IMR-90 (cell line): Measurements from ENCODE around the gene PID1. TPM values are rescaled to one million over a fixed set of nuclear protein-coding genes. Genes with fewer than 3 reads are reported as not detected.

Experiments used
- ATAC-seq: fragments of 200-7000 bp; cut with Tn5 transposase; 2 replicates; pipeline ENCODE4 v1.9.1; 2020; ENCODE audit warnings: low read depth, mild to moderate bottlenecking, moderate library complexity
- BruUV-seq: library from RNA; stranded (reverse); fragments of 400-500 nt; replicated peaks from 2 replicates; lab custom pipeline; 2021; lab: Mats Ljungman, UMichigan
- CTCF ChIA-PET: fragments of 300-600 bp; formaldehyde crosslinking; extraction: SDS; loops from one replicate; lab custom pipeline; 2021; ENCODE audit warnings: antibody characterized with exemption; lab: Yijun Ruan, JAX
- POLR2A ChIA-PET: fragments of 300-600 bp; sonication (Branson Sonifier 250); formaldehyde crosslinking; loops from one replicate; lab custom pipeline; 2022; ENCODE audit warnings: antibody characterized with exemption; ENCODE audit not compliant: unreplicated experiment; lab: Charles Lee
- DNase-seq: peaks from one replicate; pipeline ENCODE4 v3.0.0; 2013
- H2AFZ ChIP-seq: replicated peaks from 2 replicates; pipeline ENCODE3; 2013; ENCODE audit warnings: low read length, mild to moderate bottlenecking; ENCODE audit not compliant: poor library complexity
- H2AK5ac ChIP-seq: 2 replicates; pipeline ENCODE4 v1.6.1; 2013; ENCODE audit warnings: low read depth, low read length, inconsistent platforms
- H2AK9ac ChIP-seq: replicated peaks from 2 replicates; pipeline ENCODE3; 2013; ENCODE audit warnings: mild to moderate bottlenecking, low read depth, low read length, moderate library complexity; ENCODE audit not compliant: poor library complexity
- H2BK120ac ChIP-seq: 2 replicates; pipeline ENCODE4 v1.6.1; 2013; ENCODE audit warnings: low read depth, low read length, inconsistent platforms
- H2BK15ac ChIP-seq: 3 replicates; pipeline ENCODE4 v1.6.1; 2013; ENCODE audit warnings: low read depth, low read length, inconsistent platforms
- H2BK20ac ChIP-seq: 2 replicates; pipeline ENCODE4 v1.6.1; 2013; ENCODE audit warnings: low read depth, mild to moderate bottlenecking, inconsistent platforms, low read length, moderate library complexity
- H2BK5ac ChIP-seq: 2 replicates; pipeline ENCODE4 v1.6.1; 2013; ENCODE audit warnings: mild to moderate bottlenecking, low read depth, low read length, inconsistent platforms; ENCODE audit not compliant: poor library complexity, severe bottlenecking
- H3K14ac ChIP-seq: replicated peaks from 2 replicates; pipeline ENCODE4 v1.6.1; 2013; ENCODE audit warnings: low read depth, low read length, inconsistent platforms
- H3K18ac ChIP-seq: 2 replicates; pipeline ENCODE4 v1.6.1; 2013; ENCODE audit warnings: low read depth, low read length, control low read depth
- H3K23ac ChIP-seq: 2 replicates; pipeline ENCODE4 v1.6.1; 2013; ENCODE audit warnings: low read depth, low read length, inconsistent platforms
- H3K27ac ChIP-seq: 2 replicates; pipeline ENCODE4 v1.5.1; 2013; ENCODE audit warnings: mild to moderate bottlenecking, control low read depth, low read length; ENCODE audit not compliant: insufficient read depth
- H3K27me3 ChIP-seq: 2 replicates; pipeline ENCODE4 v1.6.1; 2013; ENCODE audit warnings: low read length; ENCODE audit not compliant: control insufficient read depth, insufficient read depth
- H3K36me3 ChIP-seq: 2 replicates; pipeline ENCODE4 v1.6.1; 2013; ENCODE audit warnings: low read length, mixed read lengths; ENCODE audit not compliant: control insufficient read depth, insufficient read depth
- H3K4ac ChIP-seq: 2 replicates; pipeline ENCODE4 v1.6.1; 2013; ENCODE audit warnings: low read depth, low read length, inconsistent platforms
- H3K4me1 ChIP-seq: 2 replicates; pipeline ENCODE4 v1.6.1; 2013; ENCODE audit warnings: low read length, mixed read lengths; ENCODE audit not compliant: control insufficient read depth, insufficient read depth
- H3K4me2 ChIP-seq: 2 replicates; pipeline ENCODE4 v1.6.1; 2013; ENCODE audit warnings: low read depth, mild to moderate bottlenecking, control low read depth, low read length, moderate library complexity
- H3K4me3 ChIP-seq: 2 replicates; pipeline ENCODE4 v1.5.1; 2013; ENCODE audit warnings: low read depth, mild to moderate bottlenecking, control low read depth, low read length, moderate library complexity; ENCODE audit not compliant: insufficient read depth
- H3K56ac ChIP-seq: 2 replicates; pipeline ENCODE4 v1.6.1; 2013; ENCODE audit warnings: low read length, inconsistent platforms; ENCODE audit not compliant: insufficient read depth; ENCODE audit errors: extremely low read depth
- H3K79me1 ChIP-seq, 2 experiments: 2 replicates each; pipeline ENCODE4 v1.6.1; 2013; ENCODE audit warnings: low read length in 2 of 2, inconsistent platforms in 1 of 2, low read depth in 1 of 2
- H3K9ac ChIP-seq: 2 replicates; pipeline ENCODE4 v1.6.1; 2013; ENCODE audit warnings: low read depth, low read length, control low read depth
- H3K9me1 ChIP-seq: 2 replicates; pipeline ENCODE4 v1.6.1; 2013; ENCODE audit warnings: low read length, inconsistent platforms; ENCODE audit not compliant: insufficient read depth
- H3K9me3 ChIP-seq: 2 replicates; pipeline ENCODE4 v1.6.1; 2013; ENCODE audit warnings: low read length; ENCODE audit not compliant: control insufficient read depth, insufficient read depth
- H4K20me1 ChIP-seq: 2 replicates; pipeline ENCODE4 v1.6.1; 2013; ENCODE audit warnings: low read length, inconsistent platforms; ENCODE audit not compliant: insufficient read depth
- H4K5ac ChIP-seq: 2 replicates; pipeline ENCODE4 v1.6.1; 2013; ENCODE audit warnings: mild to moderate bottlenecking, low read depth, low read length, control low read depth
- H4K8ac ChIP-seq, 2 experiments: 2 replicates each; pipeline ENCODE4 v1.6.1; 2013; ENCODE audit warnings: low read depth in 2 of 2, low read length in 2 of 2, control low read depth in 1 of 2, inconsistent platforms in 1 of 2
- H4K91ac ChIP-seq: 2 replicates; pipeline ENCODE4 v1.6.1; 2013; ENCODE audit warnings: low read depth, low read length, inconsistent platforms; ENCODE audit not compliant: insufficient read depth
- BHLHE40 ChIP-seq: fragments of 150-350 bp; IDR thresholded peaks from 2 replicates; pipeline ENCODE4 v1.6.1; 2016; ENCODE audit warnings: mild to moderate bottlenecking, low read depth, low read length
- CEBPB ChIP-seq: IDR thresholded peaks from 2 replicates; pipeline ENCODE4 v1.6.1; 2012; ENCODE audit warnings: low read depth, low read length, improper control_type of control experiment
- ELK1 ChIP-seq: fragments of 150-350 bp; IDR thresholded peaks from 2 replicates; pipeline ENCODE4 v1.6.1; 2016; ENCODE audit warnings: low read depth, mild to moderate bottlenecking, low read length, moderate library complexity, borderline replicate concordance
- FOS ChIP-seq: fragments of 150-350 bp; IDR thresholded peaks from 2 replicates; pipeline ENCODE4 v1.6.1; 2016; ENCODE audit warnings: low read depth, low read length
- MAFK ChIP-seq: IDR thresholded peaks from 2 replicates; pipeline ENCODE4 v1.6.1; 2012; ENCODE audit warnings: low read depth, low read length, improper control_type of control experiment
- MAZ ChIP-seq: IDR thresholded peaks from 2 replicates; pipeline ENCODE4 v1.6.1; 2012; ENCODE audit warnings: low read depth, mild to moderate bottlenecking, low read length, improper control_type of control experiment, moderate library complexity, borderline replicate concordance
- MXI1 ChIP-seq: IDR thresholded peaks from 2 replicates; pipeline ENCODE4 v1.6.1; 2012; ENCODE audit warnings: low read depth, mild to moderate bottlenecking, low read length, moderate library complexity, borderline replicate concordance
- NFE2L2 ChIP-seq: fragments of 150-350 bp; IDR thresholded peaks from 2 replicates; pipeline ENCODE4 v1.6.1; 2016; ENCODE audit warnings: low read depth, mild to moderate bottlenecking, low read length
- POLR2A ChIP-seq: IDR thresholded peaks from 2 replicates; pipeline ENCODE4 v1.6.1; 2012; ENCODE audit warnings: mild to moderate bottlenecking, low read depth, low read length
- RAD21 ChIP-seq: IDR thresholded peaks from 2 replicates; pipeline ENCODE4 v1.6.1; 2012; ENCODE audit warnings: low read length, improper control_type of control experiment
- RCOR1 ChIP-seq: IDR thresholded peaks from 2 replicates; pipeline ENCODE4 v1.6.1; 2012; ENCODE audit warnings: mild to moderate bottlenecking, low read length, improper control_type of control experiment; ENCODE audit not compliant: insufficient replicate concordance
- RFX5 ChIP-seq: IDR thresholded peaks from 2 replicates; pipeline ENCODE4 v1.8.0; 2012; ENCODE audit warnings: low read depth, mild to moderate bottlenecking, low read length, moderate library complexity
- SMC3 ChIP-seq: fragments of 150-350 bp; IDR thresholded peaks from 2 replicates; pipeline ENCODE4 v1.6.1; 2016; ENCODE audit warnings: low read depth, mild to moderate bottlenecking, antibody characterized with exemption, low read length, moderate library complexity
- WGBS, 2 experiments: methylation state at CpG; one replicate each; pipeline versions ENCODE4 v1.1.5 to v1.1.7; 2013; ENCODE audit warnings: missing lambda C conversion rate in 2 of 2; ENCODE audit not compliant: insufficient read length in 1 of 2; ENCODE audit errors: extremely low coverage in 2 of 2; 5-methylcytosine and 5-hydroxymethylcytosine counted together
- dilution Hi-C: fragments of 300-500 bp; cut with HindIII; formaldehyde crosslinking; loops from one replicate; pipeline ENCODE4 v1.14.3; 2018; ENCODE audit warnings: low sequenced_read_pairs; ENCODE audit not compliant: unreplicated experiment
- in situ Hi-C: fragments of 300-500 bp; cut with MboI; formaldehyde crosslinking; loops from 3 replicates; pipeline ENCODE4 v1.14.3; 2019; ENCODE audit warnings: low sequenced_read_pairs, inconsistent platforms, mixed read lengths
- intact Hi-C: fragments of 100-400 bp; cut with micrococcal nuclease; formaldehyde crosslinking; loops from 2 replicates; pipeline ENCODE4 v1.10.0; 2022
- polyA plus RNA-seq, 3 experiments: library from polyadenylated mRNA; depleted of rRNA; stranded (reverse); fragments of >200 nt; gene quantifications; 2 replicates each; pipeline ENCODE4 v1.2.3, GENCODE V29; 2012; ENCODE audit warnings: low replicate concordance in 1 of 3
- total RNA-seq: library from RNA; depleted of rRNA; stranded (reverse); fragments of >200 nt; gene quantifications from 2 replicates; pipeline ENCODE4 v1.2.3, GENCODE V29; 2012

Gene PID1
- total and polyA plus RNA-seq, 2 of the 4 experiments (the other 2 are of a cell fraction): 0.90 to 1.9 TPM

GRCh38 chr2:229003256-229003655 lies 267.8 kb downstream of the PID1 start:
- WGBS, 2 experiments: no CpG with 5 or more reads among the region's 2 CpGs
- Histone ChIP-seq H2BK15ac (no peak overlapping the region), H2BK120ac (no peak overlapping the region), H3K27me3 (no peaks in the 10 kb centered on the region), H2AFZ (no peak overlapping the region), H2BK20ac (no peak overlapping the region), H3K4ac (no peak overlapping the region), H3K56ac (no peak overlapping the region), H3K9ac (no peak overlapping the region), H3K4me2 (no peak overlapping the region), H4K91ac (no peak overlapping the region), H3K4me1 (no peaks in the 10 kb centered on the region), H3K18ac (no peak overlapping the region), H2AK9ac (no peak overlapping the region), H4K8ac (no peak overlapping the region), H3K14ac (no peak overlapping the region), H3K4me3 (no peak overlapping the region), H2BK5ac (no peak overlapping the region), H3K9me1 (no peaks in the 10 kb centered on the region), H2AK5ac (no peak overlapping the region), H3K23ac (no peak overlapping the region), H3K36me3 (no peaks in the 10 kb centered on the region), H4K20me1 (no peaks in the 10 kb centered on the region), H3K79me1 (no peaks in the 10 kb centered on the region), H3K27ac (no peak overlapping the region), H3K9me3 (peaks cover 11% of the 10 kb centered on the region), H4K5ac (no peak overlapping the region)
- intact Hi-C loops: no loop called here
- POLR2A ChIA-PET: no interaction called here
- no TSS peak for BruUV-seq
- CTCF ChIA-PET: no interaction called here
- in situ Hi-C loops: no loop called here
- dilution Hi-C loops: no loop called here
- TF ChIP-seq POLR2A (no peak), BHLHE40 (no peak), MAFK (no peak), RFX5 (no peak), RAD21 (no peak), CEBPB (no peak), FOS (no peak), NFE2L2 (no peak), MAZ (no peak), SMC3 (no peak), RCOR1 (no peak), MXI1 (no peak), ELK1 (no peak)
- DNase-seq (no peak), ATAC-seq (no peak)
